Fibroblast of villous mesenchyme (primary cell): ENCODE measurements around the gene FCHO2. TPM values are rescaled to one million over a fixed set of nuclear protein-coding genes. Genes with fewer than 3 reads are reported as not detected.

Source experiments
- DNase-seq: peaks from one replicate; pipeline ENCODE4 v3.0.0-alpha.2; 2010; ENCODE audit warnings: low read depth
- H3K4me3 ChIP-seq: 2 replicates; pipeline ENCODE4 v1.5.1; 2011; ENCODE audit warnings: low read depth, mild to moderate bottlenecking, low read length
- total RNA-seq: library from RNA; depleted of rRNA; stranded (reverse); fragments of >200 nt; gene quantifications from 2 replicates; pipeline ENCODE4 v1.2.3, GENCODE V29; 2012
- TF ChIP-seq, protein P1 (sequence below): IDR thresholded peaks from 2 replicates; pipeline ENCODE4 v1.5.1; 2012; ENCODE audit warnings: low read depth, mild to moderate bottlenecking, low read length; ENCODE audit not compliant: insufficient read depth

The FCHO2 gene
- total RNA-seq, 1 donor: 16.8 TPM

GRCh38 chr5:73136055-73136562 is 180.3 kb downstream of the FCHO2 start:
- TF ChIP-seq, protein P1, sequence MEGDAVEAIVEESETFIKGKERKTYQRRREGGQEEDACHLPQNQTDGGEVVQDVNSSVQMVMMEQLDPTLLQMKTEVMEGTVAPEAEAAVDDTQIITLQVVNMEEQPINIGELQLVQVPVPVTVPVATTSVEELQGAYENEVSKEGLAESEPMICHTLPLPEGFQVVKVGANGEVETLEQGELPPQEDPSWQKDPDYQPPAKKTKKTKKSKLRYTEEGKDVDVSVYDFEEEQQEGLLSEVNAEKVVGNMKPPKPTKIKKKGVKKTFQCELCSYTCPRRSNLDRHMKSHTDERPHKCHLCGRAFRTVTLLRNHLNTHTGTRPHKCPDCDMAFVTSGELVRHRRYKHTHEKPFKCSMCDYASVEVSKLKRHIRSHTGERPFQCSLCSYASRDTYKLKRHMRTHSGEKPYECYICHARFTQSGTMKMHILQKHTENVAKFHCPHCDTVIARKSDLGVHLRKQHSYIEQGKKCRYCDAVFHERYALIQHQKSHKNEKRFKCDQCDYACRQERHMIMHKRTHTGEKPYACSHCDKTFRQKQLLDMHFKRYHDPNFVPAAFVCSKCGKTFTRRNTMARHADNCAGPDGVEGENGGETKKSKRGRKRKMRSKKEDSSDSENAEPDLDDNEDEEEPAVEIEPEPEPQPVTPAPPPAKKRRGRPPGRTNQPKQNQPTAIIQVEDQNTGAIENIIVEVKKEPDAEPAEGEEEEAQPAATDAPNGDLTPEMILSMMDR: no peak
- H3K4me3 ChIP-seq: no peak overlapping the region
- no peak for DNase-seq

- TF ChIP-seq, protein P1: no peak
- DNase-seq: no peak
- H3K4me3 ChIP-seq: no peak overlapping the region
Observed at GRCh38 chr5:73137563-73138530, 182.0 kb downstream of the FCHO2 start.

DNA sequence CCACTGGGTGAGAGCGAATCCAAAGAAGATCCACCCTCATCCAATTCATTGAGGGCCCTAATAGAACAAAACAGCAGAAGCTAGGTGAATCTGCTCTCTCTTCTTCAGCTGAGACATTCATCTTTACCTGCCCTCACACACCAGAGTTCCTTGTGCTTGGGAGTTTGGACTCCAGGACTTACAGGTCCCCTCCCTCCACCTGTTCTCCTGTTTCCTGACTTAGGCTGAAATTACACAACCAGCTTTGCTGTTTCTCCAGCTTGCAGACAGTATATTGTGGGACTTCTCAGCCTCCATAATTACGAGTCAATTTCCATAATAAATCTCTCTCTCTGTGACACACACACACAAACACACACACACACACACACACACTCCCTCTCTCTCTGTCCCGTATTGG is 183.6 kb downstream of the FCHO2 start:
- TF ChIP-seq, protein P1: no peak
- no peak overlapping the region for H3K4me3 ChIP-seq
- no peak for DNase-seq

Other genes with a start within 250 kb of the FCHO2 start
- gene TNPO1, start 139.4 kb upstream of the FCHO2 start, total RNA-seq: 225 and 412 TPM in 2 replicates
- gene TMEM171, start 164.5 kb downstream of the FCHO2 start, total RNA-seq: 4.5 and 13.4 TPM in 2 replicates
- gene TMEM174, start 217.2 kb downstream of the FCHO2 start, total RNA-seq: not detected in 2 replicates